Smooth muscle cell (in vitro differentiated cells): ENCODE results near the gene DUSP6. TPM values are rescaled to one million over a fixed set of nuclear protein-coding genes. Genes with fewer than 3 reads are reported as not detected.

Experiments
- DNase-seq: peaks from one replicate; lab custom pipeline; 2025; ENCODE audit not compliant: unreplicated experiment; lab: John Stamatoyannopoulos, UW
- H2AFZ ChIP-seq: fragments of 200-600 bp; sonication (generic); 2 replicates; pipeline ENCODE4 v1.6.0; 2016; ENCODE audit warnings: antibody characterized with exemption, low read depth, mild to moderate bottlenecking
- H3F3A ChIP-seq: fragments of 200-600 bp; sonication (generic); 2 replicates; pipeline ENCODE4 v1.6.0; 2017; ENCODE audit warnings: antibody characterized with exemption, low read depth
- H3K27ac ChIP-seq: fragments of 200-600 bp; sonication (generic); 2 replicates; pipeline ENCODE4 v1.5.1; 2016; ENCODE audit warnings: low read depth, mild to moderate bottlenecking
- H3K27me3 ChIP-seq: fragments of 200-600 bp; sonication (generic); 2 replicates; pipeline ENCODE4 v1.6.1; 2016; ENCODE audit warnings: low read depth, mild to moderate bottlenecking
- H3K36me3 ChIP-seq: fragments of 200-600 bp; sonication (generic); 2 replicates; pipeline ENCODE4 v1.5.1; 2016; ENCODE audit warnings: low read depth
- H3K4me1 ChIP-seq: fragments of 200-600 bp; sonication (generic); 2 replicates; pipeline ENCODE4 v1.5.1; 2016; ENCODE audit warnings: low read depth
- H3K4me2 ChIP-seq: fragments of 200-600 bp; sonication (generic); 2 replicates; pipeline ENCODE4 v1.6.0; 2016; ENCODE audit warnings: mild to moderate bottlenecking
- H3K4me3 ChIP-seq: fragments of 200-600 bp; sonication (generic); 2 replicates; pipeline ENCODE4 v1.5.1; 2016; ENCODE audit warnings: mild to moderate bottlenecking
- H3K79me2 ChIP-seq: fragments of 200-600 bp; sonication (generic); 2 replicates; pipeline ENCODE4 v1.6.0; 2016; ENCODE audit warnings: low read depth, mild to moderate bottlenecking
- H3K9ac ChIP-seq: fragments of 200-600 bp; sonication (generic); 2 replicates; pipeline ENCODE4 v1.6.0; 2016; ENCODE audit warnings: low read depth
- H3K9me3 ChIP-seq: fragments of 200-600 bp; sonication (generic); replicated peaks from 2 replicates; pipeline ENCODE4 v1.5.1; 2016; ENCODE audit warnings: low read depth
- H4K20me1 ChIP-seq: fragments of 200-600 bp; sonication (generic); 2 replicates; pipeline ENCODE4 v1.6.0; 2016; ENCODE audit warnings: low read depth
- CTCF ChIP-seq: fragments of 200-600 bp; sonication (generic); IDR thresholded peaks from 2 replicates; pipeline ENCODE4 v1.5.1; 2017; ENCODE audit warnings: borderline replicate concordance, mild to moderate bottlenecking, antibody characterized with exemption; ENCODE audit not compliant: insufficient read depth, poor library complexity, severe bottlenecking
- WGBS: methylation state at CpG from one replicate; pipeline ENCODE4 v1.1.7; 2016; ENCODE audit warnings: low lambda C conversion rate; 5-methylcytosine and 5-hydroxymethylcytosine counted together
- polyA plus RNA-seq: library from polyadenylated mRNA; unstranded; fragments of >200 nt; fragmentation: Nextera tagmentation; extraction: Ambion mirVana; gene quantifications from 2 replicates; pipeline ENCODE4 v1.2.1, GENCODE V29; 2016
- total RNA-seq: library from RNA; depleted of rRNA; stranded (reverse); fragments of >200 nt; gene quantifications from 2 replicates; pipeline ENCODE4 v1.2.3, GENCODE V29; 2014

Gene DUSP6
- total and polyA plus RNA-seq, 2 experiments from 2014 or later = 147 to 192 TPM

GRCh38 chr12:89364058-89364457, 11.8 kb upstream of the DUSP6 start:
- Histone ChIP-seq H3F3A (no peaks in the 10 kb centered on the region), H3K9ac (no peak overlapping the region), H3K9me3 (no peaks in the 10 kb centered on the region), H2AFZ (no peak overlapping the region), H3K4me3 (no peak overlapping the region), H3K79me2 (peaks cover 12% of the 10 kb centered on the region), H4K20me1 (peaks cover 20% of the 10 kb centered on the region), H3K36me3 (no peaks in the 10 kb centered on the region), H3K4me1 (peaks cover 4% of the 10 kb centered on the region), H3K27ac (no peak overlapping the region), H3K27me3 (no peaks in the 10 kb centered on the region), H3K4me2 (no peak overlapping the region)
- no peak for DNase-seq
- no peak for TF ChIP-seq CTCF
- WGBS = 85% methylated on average over 2 of the region's 2 CpGs

DNA sequence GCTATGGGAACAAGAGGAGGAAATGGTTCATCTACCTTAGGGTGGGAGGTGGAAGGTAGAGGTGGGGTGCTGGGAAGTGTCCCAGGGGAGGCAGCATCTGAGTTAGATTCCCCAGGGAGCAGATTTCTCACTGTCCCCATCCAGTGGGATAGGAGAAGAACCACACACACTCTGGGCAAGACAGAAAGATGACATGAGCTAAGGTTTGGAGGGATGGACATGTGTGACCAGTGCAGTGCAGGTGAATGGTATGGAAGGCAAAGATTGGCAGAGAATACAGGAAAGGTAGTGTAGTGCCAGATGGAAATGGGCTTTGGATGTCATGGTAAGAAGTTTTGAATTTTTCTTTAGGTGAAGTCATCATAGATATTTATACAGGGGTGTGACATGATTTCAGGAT, 11.3 kb upstream of the DUSP6 start:
- no peak overlapping the region for H3K4me3 ChIP-seq
- H4K20me1 ChIP-seq = peaks cover 20% of the 10 kb centered on the region
- DNase-seq = no peak

GRCh38 chr12:89363084-89363483, 10.8 kb upstream of the DUSP6 start:
- H4K20me1 ChIP-seq = peaks cover 20% of the 10 kb centered on the region
- H3K9ac ChIP-seq = no peak overlapping the region
- no peak overlapping the region for H3K4me2 ChIP-seq
- no peak for TF ChIP-seq CTCF
- H3K79me2 ChIP-seq = peaks cover 13% of the 10 kb centered on the region
- DNase-seq = no peak
- peaks cover 4% of the 10 kb centered on the region for H3K4me1 ChIP-seq
- no peaks in the 10 kb centered on the region for H3K9me3 ChIP-seq
- H3F3A ChIP-seq = no peaks in the 10 kb centered on the region
- H3K27ac ChIP-seq = peak overlapping the region; percentile 4
- H2AFZ ChIP-seq = no peak overlapping the region
- no peaks in the 10 kb centered on the region for H3K27me3 ChIP-seq
- H3K4me3 ChIP-seq = no peak overlapping the region
- H3K36me3 ChIP-seq = no peaks in the 10 kb centered on the region
- 46% methylated on average over 4 of the region's 4 CpGs for WGBS

More for the DNA sequence above, 11.3 kb upstream of the DUSP6 start:
- H3K4me2 ChIP-seq = no peak overlapping the region
- H2AFZ ChIP-seq = no peak overlapping the region
- H3F3A ChIP-seq = no peaks in the 10 kb centered on the region
- H3K79me2 ChIP-seq = peaks cover 13% of the 10 kb centered on the region
- H3K9ac ChIP-seq = no peak overlapping the region
- H3K27ac ChIP-seq = no peak overlapping the region
- no peaks in the 10 kb centered on the region for H3K9me3 ChIP-seq
- no peak for TF ChIP-seq CTCF
- peaks cover 4% of the 10 kb centered on the region for H3K4me1 ChIP-seq
- H3K36me3 ChIP-seq = no peaks in the 10 kb centered on the region
- no peaks in the 10 kb centered on the region for H3K27me3 ChIP-seq

- Histone ChIP-seq H3K9ac (no peak overlapping the region), H3K27me3 (no peaks in the 10 kb centered on the region), H3K27ac (no peak overlapping the region), H3K79me2 (peaks cover 38% of the 10 kb centered on the region), H3K9me3 (no peaks in the 10 kb centered on the region), H3K4me1 (peaks cover 33% of the 10 kb centered on the region), H2AFZ (no peak overlapping the region), H3F3A (peaks cover 3% of the 10 kb centered on the region), H3K4me3 (no peak overlapping the region), H4K20me1 (peaks cover 21% of the 10 kb centered on the region), H3K36me3 (no peaks in the 10 kb centered on the region), H3K4me2 (no peak overlapping the region)
- DNase-seq = no peak
- 89% methylated on average over 3 of the region's 3 CpGs for WGBS
- no peak for TF ChIP-seq CTCF
Observed at GRCh38 chr12:89359615-89360014, 7.3 kb upstream of the DUSP6 start.
